Loucy (cell line): ENCODE measurements around the gene ROBO4.

ENCODE experiments used
- CTCF ChIP-seq: fragments of 200-600 bp; sonication (generic); conservative IDR thresholded peaks from 2 replicates; pipeline ENCODE4 v1.5.1; 2014; ENCODE audit warnings: mild to moderate bottlenecking, antibody characterized with exemption, low read length
- EZH2phosphoT487 ChIP-seq: fragments of 200-600 bp; IDR thresholded peaks from 2 replicates; pipeline ENCODE4 v1.6.1; 2018; ENCODE audit warnings: antibody characterized with exemption, mild to moderate bottlenecking, moderate library complexity, borderline replicate concordance

GRCh38 chr11:124917115-124917637 lies 19.5 kb upstream of the ROBO4 start:
- TF ChIP-seq CTCF (no peak), EZH2phosphoT487 (no peak)
